ENCODE results near the gene MUC12. TPM values are rescaled to one million over a fixed set of nuclear protein-coding genes. Genes with fewer than 3 reads are reported as not detected.

The MUC12 gene
- total RNA-seq, 1 experiment from 2014 or later, result 11.5 TPM

GRCh38 chr7:100968650-100969049 lies 715 bp upstream of the MUC12 start:
- H3K27me3 ChIP-seq (ENCODE audit: insufficient read depth, low read length), result peaks cover 6% of the 10 kb centered on the region; the same call in 1 of the 2 replicates
- H2BK15ac ChIP-seq (ENCODE audit: low read depth, low read length), result no peak overlapping the region
- peaks cover 5% of the 10 kb centered on the region; the same call in 1 of the 2 replicates for H3K4me1 ChIP-seq (ENCODE audit: insufficient read depth, low read length)
- Mint-ChIP-seq H3K27ac (no peak overlapping the region; a peak in 1 of 7 replicates), H3K4me3 (no peak overlapping the region; a peak in 1 of 5 replicates), H3K4me1 (peaks cover 40 to 44% of the 10 kb centered on the region in 2 experiments), H3K36me3 (ENCODE audit: insufficient read depth in 1 of 3, low read depth in 3 of 3) (peaks cover 0 to 6% (median 0%) of the 10 kb centered on the region in 3 experiments; a peak in 2 of 7 replicates), H3K27me3 (ENCODE audit: low read depth) (peaks cover 54% of the 10 kb centered on the region), H3K9me3 (no peaks in the 10 kb centered on the region; a peak in 1 of 5 replicates)
- H2AFZ ChIP-seq (ENCODE audit: low read length), result no peak overlapping the region
- H3K14ac ChIP-seq (ENCODE audit: insufficient read depth, low read length), result no peak overlapping the region
- TF ChIP-seq, protein P1, sequence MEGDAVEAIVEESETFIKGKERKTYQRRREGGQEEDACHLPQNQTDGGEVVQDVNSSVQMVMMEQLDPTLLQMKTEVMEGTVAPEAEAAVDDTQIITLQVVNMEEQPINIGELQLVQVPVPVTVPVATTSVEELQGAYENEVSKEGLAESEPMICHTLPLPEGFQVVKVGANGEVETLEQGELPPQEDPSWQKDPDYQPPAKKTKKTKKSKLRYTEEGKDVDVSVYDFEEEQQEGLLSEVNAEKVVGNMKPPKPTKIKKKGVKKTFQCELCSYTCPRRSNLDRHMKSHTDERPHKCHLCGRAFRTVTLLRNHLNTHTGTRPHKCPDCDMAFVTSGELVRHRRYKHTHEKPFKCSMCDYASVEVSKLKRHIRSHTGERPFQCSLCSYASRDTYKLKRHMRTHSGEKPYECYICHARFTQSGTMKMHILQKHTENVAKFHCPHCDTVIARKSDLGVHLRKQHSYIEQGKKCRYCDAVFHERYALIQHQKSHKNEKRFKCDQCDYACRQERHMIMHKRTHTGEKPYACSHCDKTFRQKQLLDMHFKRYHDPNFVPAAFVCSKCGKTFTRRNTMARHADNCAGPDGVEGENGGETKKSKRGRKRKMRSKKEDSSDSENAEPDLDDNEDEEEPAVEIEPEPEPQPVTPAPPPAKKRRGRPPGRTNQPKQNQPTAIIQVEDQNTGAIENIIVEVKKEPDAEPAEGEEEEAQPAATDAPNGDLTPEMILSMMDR (conservative IDR thresholded peaks at IDR 0.05), result no peak
- no peak overlapping the region for H4K8ac ChIP-seq (replicated peaks; ENCODE audit: insufficient read length, low read depth, low read length)
- H2BK5ac ChIP-seq (ENCODE audit: insufficient read length, low read length), result no peak overlapping the region
- no peak overlapping the region for H2BK120ac ChIP-seq (ENCODE audit: low read depth, low read length, poor library complexity, severe bottlenecking)
- no CpG with 5 or more reads among the region's 3 CpGs for WGBS (ENCODE audit: extremely low coverage, insufficient read length, low lambda C conversion rate)
- no peak overlapping the region for H2BK20ac ChIP-seq (ENCODE audit: low read depth, low read length, poor library complexity, severe bottlenecking)
- H3K23me2 ChIP-seq (ENCODE audit: insufficient read length, low read depth, low read length, poor library complexity, severe bottlenecking), result peaks cover 12% of the 10 kb centered on the region
- no peak overlapping the region for H3K23ac ChIP-seq (ENCODE audit: insufficient read length, low read depth, low read length)
- no peak overlapping the region for H2AK5ac ChIP-seq (ENCODE audit: insufficient read length, low read length)
- H3K56ac ChIP-seq (ENCODE audit: insufficient read length, low read depth, low read length), result no peak overlapping the region
- DNase-seq, result no peak
- no peaks in the 10 kb centered on the region for H4K20me1 ChIP-seq (ENCODE audit: control insufficient read depth, insufficient read depth, insufficient read length)
- H2BK12ac ChIP-seq (ENCODE audit: insufficient read length, low read depth, low read length), result no peak overlapping the region
- no peaks in the 10 kb centered on the region for H3K79me1 ChIP-seq (ENCODE audit: insufficient read depth, low read depth, low read length, poor library complexity, severe bottlenecking)
- H3K9me3 ChIP-seq (ENCODE audit: control insufficient read depth, low read depth, low read length), result no peaks in the 10 kb centered on the region
- no peak overlapping the region for H3K9ac ChIP-seq (ENCODE audit: extremely low read depth, insufficient read length, low read length)
- H4K5ac ChIP-seq (ENCODE audit: insufficient read length, low read depth, low read length), result no peak overlapping the region
- H3K18ac ChIP-seq (ENCODE audit: insufficient read length, low read depth, low read length), result no peak overlapping the region
- H3K27ac ChIP-seq (ENCODE audit: insufficient read length, low read depth, low read length), result no peak overlapping the region
- H3K79me2 ChIP-seq (ENCODE audit: insufficient read depth, low read length), result no peaks in the 10 kb centered on the region
- no peak overlapping the region for H3K4me2 ChIP-seq (ENCODE audit: insufficient read depth, insufficient read length, low read length)
- H3K4ac ChIP-seq (ENCODE audit: low read depth, low read length), result no peak overlapping the region
- H3T11ph ChIP-seq (ENCODE audit: low read length), result no peak overlapping the region
- no peak overlapping the region for H4K91ac ChIP-seq (ENCODE audit: insufficient read length, low read depth, low read length)

Data from H9 (cell line).